Right lobe of liver (tissue), 4 donors: ENCODE data around the gene ACTR1A.

Experiments used
- POLR2A ChIP-seq: fragments of 450-650 bp; IDR thresholded peaks from one replicate; pipeline ENCODE4 v1.6.1; 2017; ENCODE audit warnings: antibody characterized with exemption, mild to moderate bottlenecking
- TF ChIP-seq, protein P1 (sequence below), 4 donors: fragments of 200-600 bp in 3 of 4; fragments of 450-650 bp in 1 of 4; IDR thresholded peaks; one replicate each; pipeline versions ENCODE4 v1.5.1 to v1.8.0; 2016 to 2022; ENCODE audit warnings: antibody characterized with exemption in 4 of 4, mild to moderate bottlenecking in 2 of 4
- donor health status: DM: no; HTN: no; CAD: no.
- donor health status: DM: no; HTN: no; CAD: no.
- donor health status: DM: no; HTN: yes; CAD: no.

DNA sequence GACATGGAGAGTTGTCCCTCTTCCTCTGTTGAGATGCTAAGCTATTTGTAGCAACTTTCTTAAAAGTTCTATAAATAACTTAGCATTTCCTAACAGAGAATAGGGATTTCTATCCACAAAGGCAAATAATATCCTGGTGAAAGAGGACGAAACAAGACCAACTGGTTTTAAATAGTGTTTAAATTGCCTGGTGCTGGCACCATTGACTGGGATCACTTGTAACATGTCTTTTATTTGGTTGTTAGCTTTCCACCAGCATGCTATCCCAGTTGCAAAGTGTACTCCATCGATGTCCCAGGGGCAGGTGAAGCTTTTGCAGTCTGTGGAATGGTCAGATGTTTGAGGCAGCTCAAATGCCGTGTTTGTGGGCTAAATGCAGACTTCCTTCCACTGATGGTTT is 5.0 kb upstream of the ACTR1A start:
- TF ChIP-seq, protein P1, sequence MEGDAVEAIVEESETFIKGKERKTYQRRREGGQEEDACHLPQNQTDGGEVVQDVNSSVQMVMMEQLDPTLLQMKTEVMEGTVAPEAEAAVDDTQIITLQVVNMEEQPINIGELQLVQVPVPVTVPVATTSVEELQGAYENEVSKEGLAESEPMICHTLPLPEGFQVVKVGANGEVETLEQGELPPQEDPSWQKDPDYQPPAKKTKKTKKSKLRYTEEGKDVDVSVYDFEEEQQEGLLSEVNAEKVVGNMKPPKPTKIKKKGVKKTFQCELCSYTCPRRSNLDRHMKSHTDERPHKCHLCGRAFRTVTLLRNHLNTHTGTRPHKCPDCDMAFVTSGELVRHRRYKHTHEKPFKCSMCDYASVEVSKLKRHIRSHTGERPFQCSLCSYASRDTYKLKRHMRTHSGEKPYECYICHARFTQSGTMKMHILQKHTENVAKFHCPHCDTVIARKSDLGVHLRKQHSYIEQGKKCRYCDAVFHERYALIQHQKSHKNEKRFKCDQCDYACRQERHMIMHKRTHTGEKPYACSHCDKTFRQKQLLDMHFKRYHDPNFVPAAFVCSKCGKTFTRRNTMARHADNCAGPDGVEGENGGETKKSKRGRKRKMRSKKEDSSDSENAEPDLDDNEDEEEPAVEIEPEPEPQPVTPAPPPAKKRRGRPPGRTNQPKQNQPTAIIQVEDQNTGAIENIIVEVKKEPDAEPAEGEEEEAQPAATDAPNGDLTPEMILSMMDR (IDR thresholded peaks at IDR 0.05): no peak
- TF ChIP-seq POLR2A: no peak
